GM12878 (cell line): ENCODE data around the gene AP4E1. TPM values are rescaled to one million over a fixed set of nuclear protein-coding genes. Genes with fewer than 3 reads are reported as not detected.

Experiments
- ATAC-seq: fragments of 200-7000 bp; cut with Tn5 transposase; 3 replicates; pipeline ENCODE4 v1.9.1; 2020; ENCODE audit warnings: mild to moderate bottlenecking, moderate library complexity
- BruUV-seq: library from RNA; stranded (reverse); fragments of 400-500 nt; replicated peaks from 2 replicates; lab custom pipeline; 2021; lab: Mats Ljungman, UMichigan
- CTCF ChIA-PET: fragments of 300-600 bp; sonication (Branson Sonifier 250); formaldehyde crosslinking; extraction: SDS; loops from one replicate; lab custom pipeline; 2021; ENCODE audit warnings: inconsistent platforms; lab: Yijun Ruan, JAX
- POLR2A ChIA-PET: fragments of 350-600 bp; formaldehyde crosslinking; extraction: SDS; loops from one replicate; lab custom pipeline; 2021; ENCODE audit warnings: inconsistent platforms; lab: Charles Lee
- RAD21 ChIA-PET: fragments of 300-600 bp; sonication (Branson Sonifier 250); formaldehyde crosslinking; loops from one replicate; lab custom pipeline; 2023; ENCODE audit warnings: antibody characterized with exemption; ENCODE audit not compliant: unreplicated experiment; lab: Charles Lee
- SMC1A ChIA-PET: fragments of 300-600 bp; sonication (Branson Sonifier 250); formaldehyde crosslinking; loops from one replicate; lab custom pipeline; 2023; ENCODE audit not compliant: unreplicated experiment, uncharacterized antibody; lab: Charles Lee
- DNase-seq: peaks from one replicate; pipeline ENCODE4 v3.0.0-alpha.2; 2011; ENCODE audit warnings: low read depth, low spot score
- FAIRE-seq: peaks from 3 replicates; lab custom pipeline; 2011; peaks lifted over from hg19 to GRCh38; lab: Jason Lieb, UNC
- H2AFZ ChIP-seq: 2 replicates; pipeline ENCODE4 v1.6.0; 2011; ENCODE audit warnings: low read depth, low read length, control low read depth; ENCODE audit not compliant: control insufficient read depth
- H3K27ac ChIP-seq: 2 replicates; pipeline ENCODE4 v1.5.1; 2011; ENCODE audit warnings: control low read depth; ENCODE audit not compliant: control insufficient read depth, insufficient read depth
- H3K27me3 ChIP-seq, 2 experiments: replicated peaks in 1 of 2; 2 replicates each; pipeline versions ENCODE4 v1.6.0 to v1.6.1; 2011; ENCODE audit warnings: low read length in 1 of 2; ENCODE audit not compliant: control insufficient read depth in 2 of 2, insufficient read depth in 2 of 2
- H3K36me3 ChIP-seq, 2 experiments: 2 replicates each; pipeline ENCODE4 v1.5.1; 2011; ENCODE audit warnings: low read length in 1 of 2; ENCODE audit not compliant: control insufficient read depth in 2 of 2, insufficient read depth in 2 of 2
- H3K4me1 ChIP-seq: 2 replicates; pipeline ENCODE4 v1.6.1; 2011; ENCODE audit warnings: mild to moderate bottlenecking, low read length, moderate library complexity, mixed read lengths; ENCODE audit not compliant: control insufficient read depth, insufficient read depth
- H3K4me2 ChIP-seq: 2 replicates; pipeline ENCODE4 v1.6.0; 2011; ENCODE audit warnings: control low read depth; ENCODE audit not compliant: control insufficient read depth, insufficient read depth
- H3K4me3 ChIP-seq: fragments of 200-600 bp; sonication (generic); 2 replicates; pipeline ENCODE4 v1.5.1; 2016
- H3K79me2 ChIP-seq: 2 replicates; pipeline ENCODE4 v1.6.0; 2011; ENCODE audit warnings: low read length; ENCODE audit not compliant: control insufficient read depth, insufficient read depth
- H3K9ac ChIP-seq: 2 replicates; pipeline ENCODE4 v1.8.0; 2011; ENCODE audit warnings: low read length, control low read depth, mixed read lengths; ENCODE audit not compliant: control insufficient read depth, insufficient read depth
- H3K9me3 ChIP-seq: replicated peaks from 3 replicates; pipeline ENCODE4 v1.5.1; 2011; ENCODE audit warnings: mild to moderate bottlenecking, low read length; ENCODE audit not compliant: control insufficient read depth, insufficient read depth
- H4K20me1 ChIP-seq: 2 replicates; pipeline ENCODE4 v1.6.0; 2011; ENCODE audit not compliant: control insufficient read depth, insufficient read depth
- ETV6 ChIP-seq, 2 experiments: fragments of 450-650 bp in 1 of 2; IDR thresholded peaks in 1 of 2; conservative IDR thresholded peaks in 1 of 2; 2 replicates each; pipeline ENCODE4 v1.6.1; 2014; ENCODE audit warnings: antibody characterized with exemption in 1 of 2, borderline replicate concordance in 1 of 2, low read depth in 1 of 2, mild to moderate bottlenecking in 1 of 2, moderate library complexity in 1 of 2
- JUND ChIP-seq: IDR thresholded peaks from 2 replicates; pipeline ENCODE4 v1.6.1; 2012; ENCODE audit warnings: low read depth, mild to moderate bottlenecking, low read length, improper control_type of control experiment, moderate library complexity
- MAX ChIP-seq: IDR thresholded peaks from 2 replicates; pipeline ENCODE4 v1.6.1; 2012; ENCODE audit warnings: low read depth, low read length, improper control_type of control experiment
- MTA2 ChIP-seq: fragments of 450-650 bp; IDR thresholded peaks from 2 replicates; pipeline ENCODE4 v1.6.1; 2016; ENCODE audit warnings: low read depth, mild to moderate bottlenecking, moderate library complexity
- MYB ChIP-seq: fragments of 150-350 bp; IDR thresholded peaks from 2 replicates; pipeline ENCODE4 v1.6.1; 2014; ENCODE audit warnings: mild to moderate bottlenecking, low read depth, low read length, borderline replicate concordance
- NKRF ChIP-seq: fragments of 450-650 bp; conservative IDR thresholded peaks from 2 replicates; pipeline ENCODE4 v1.6.1; 2017; ENCODE audit warnings: mild to moderate bottlenecking, moderate library complexity
- POU2F2 ChIP-seq: IDR thresholded peaks from 3 replicates; pipeline ENCODE4 v1.6.1; 2011; ENCODE audit warnings: low read depth, mild to moderate bottlenecking, low read length, borderline replicate concordance
- RELB ChIP-seq: fragments of 450-650 bp; IDR thresholded peaks from 2 replicates; pipeline ENCODE4 v1.6.1; 2017; ENCODE audit warnings: low read depth, mild to moderate bottlenecking, moderate library complexity
- SP1 ChIP-seq: IDR thresholded peaks from one replicate; pipeline ENCODE4 v1.6.1; 2011; ENCODE audit warnings: low read depth, low read length
- WGBS: methylation state at CpG from one replicate; pipeline ENCODE4 v1.1.6; 2016; ENCODE audit warnings: low lambda C conversion rate; ENCODE audit not compliant: insufficient replicate concordance, insufficient coverage; ENCODE audit errors: missing lambda C conversion rate; 5-methylcytosine and 5-hydroxymethylcytosine counted together
- in situ Hi-C: fragments of 300-500 bp; cut with MboI; formaldehyde crosslinking; loops from 9 replicates; pipeline ENCODE4 v1.14.3; 2018; ENCODE audit warnings: mixed read lengths
- intact Hi-C: fragments of 100-400 bp; cut with micrococcal nuclease; formaldehyde crosslinking; loops from one replicate; pipeline ENCODE4 v1.14.2; 2022; ENCODE audit not compliant: unreplicated experiment
- polyA plus RNA-seq, 11 experiments: library from polyadenylated mRNA; depleted of rRNA in 4 of 11; unstranded in 6 of 11; stranded (reverse) in 5 of 11; fragments of >200 nt; fragmentation: Nextera tagmentation in 4 of 11; fragmentation: Illumina TruSeq in 1 of 11; extraction: Ambion mirVana in 4 of 11; extraction: Trizol in 1 of 11; gene quantifications; 1 replicate in 1 of 11; 2 replicates in 10 of 11; pipeline versions ENCODE4 v1.2.1 to v1.2.3, GENCODE V29; 2011 to 2016; ENCODE audit warnings: inconsistent platforms in 2 of 11, missing spikeins in 2 of 11, low read depth in 1 of 11
- total RNA-seq, 4 experiments: library from RNA; depleted of rRNA in 3 of 4; stranded (reverse); fragments of >200 nt in 3 of 4; fragmentation: Illumina TruSeq in 1 of 4; extraction: Trizol in 1 of 4; gene quantifications; 2 replicates each; pipeline versions ENCODE4 v1.2.1 to v1.2.3, GENCODE V29; 2013 to 2021

AP4E1 gene
- total and polyA plus RNA-seq, 10 of the 15 experiments (the other 5 are each of a cell fraction or from before 2014, with no cell fraction given), result 1.2 to 11.4 (median 6.7) TPM

- Histone ChIP-seq H3K9me3 (no peaks in the 10 kb centered on the region), H3K27me3 (no peaks in the 10 kb centered on the region), H4K20me1 (no peaks in the 10 kb centered on the region), H3K4me1 (no peaks in the 10 kb centered on the region; the same call in 1 of the 2 replicates), H3K9ac (no peak overlapping the region), H2AFZ (no peak overlapping the region), H3K27ac (no peak overlapping the region), H3K36me3 (peaks cover 0 to 3% of the 10 kb centered on the region in 2 experiments; a peak in 1 of 4 replicates), H3K4me3 (no peak overlapping the region; the same call in 1 of the 2 replicates), H3K4me2 (no peak overlapping the region), H3K79me2 (peaks cover 20% of the 10 kb centered on the region)
- POLR2A ChIA-PET, result no interaction called here
- RAD21 ChIA-PET, result no interaction called here
- WGBS, result 67% methylated on average over 2 of the region's 2 CpGs
- no TSS peak for BruUV-seq
- DNase-seq, result no peak
- intact Hi-C loops (no loop called here), in situ Hi-C loops (no loop called here)
- no peak for FAIRE-seq
- SMC1A ChIA-PET, result no interaction called here
- TF ChIP-seq JUND, result no peak
- no peak for TF ChIP-seq RELB
- TF ChIP-seq MYB, result no peak
- TF ChIP-seq SP1, result no peak
- CTCF ChIA-PET, result no interaction called here
- no peak for ATAC-seq
Observed at GRCh38 chr15:50911001-50911400, 2.5 kb downstream of the AP4E1 start.

GRCh38 chr15:50911621-50912020, 3.1 kb downstream of the AP4E1 start:
- in situ Hi-C loops, result no loop called here
- Histone ChIP-seq H3K27me3 (no peaks in the 10 kb centered on the region), H4K20me1 (no peaks in the 10 kb centered on the region), H3K79me2 (peaks cover 20% of the 10 kb centered on the region), H3K4me2 (peak overlapping the region; percentile 45; the same call in 1 of the 2 replicates), H2AFZ (no peak overlapping the region), H3K4me1 (no peaks in the 10 kb centered on the region; the same call in 1 of the 2 replicates), H3K27ac (no peak overlapping the region), H3K36me3 (peaks cover 0 to 3% of the 10 kb centered on the region in 2 experiments; a peak in 1 of 4 replicates), H3K9me3 (no peaks in the 10 kb centered on the region), H3K9ac (peak overlapping the region; percentile 5; the same call in 1 of the 2 replicates), H3K4me3 (no peak overlapping the region)
- SMC1A ChIA-PET, result no interaction called here
- RAD21 ChIA-PET, result interaction anchor here (0.7 kb wide), 1 partner anchor 37 kb away, joined by 3 read pairs; no protein-coding TSS in a partner anchor
- ATAC-seq (no peak), FAIRE-seq (no peak), DNase-seq (no peak)
- BruUV-seq, result no TSS peak
- 34% methylated on average over 5 of the region's 5 CpGs for WGBS
- intact Hi-C loops, result no loop called here
- POLR2A ChIA-PET, result interaction anchor here (0.6 kb wide), 1 partner anchor 34 kb away, joined by 3 read pairs; no protein-coding TSS in a partner anchor
- CTCF ChIA-PET, result no interaction called here
- TF ChIP-seq MAX, result no peak
- no peak for TF ChIP-seq POU2F2
- TF ChIP-seq ETV6 (conservative IDR thresholded peaks at IDR 0.05 in 1 of 2, IDR thresholded peaks at IDR 0.05 in 1 of 2; ENCODE audit: borderline replicate concordance in 1 of 2, low read depth in 1 of 2), result no peak
- no peak for TF ChIP-seq NKRF
- TF ChIP-seq MTA2, result no peak
